GM23338 (cell line): Measurements from ENCODE around the gene RBM28. TPM values are rescaled to one million over a fixed set of nuclear protein-coding genes. Genes with fewer than 3 reads are reported as not detected.

Experiments
- ATAC-seq: fragments of 200-7000 bp; cut with Tn5 transposase; 3 replicates; pipeline ENCODE4 v1.9.1; 2020
- DNase-seq: peaks from one replicate; pipeline ENCODE4 v3.0.0-alpha.2; 2015; ENCODE audit warnings: low spot score
- H2AFZ ChIP-seq: fragments of 200-600 bp; sonication (generic); 2 replicates; pipeline ENCODE4 v1.8.0; 2016; ENCODE audit warnings: antibody characterized with exemption, mild to moderate bottlenecking, moderate library complexity
- H3F3A ChIP-seq: fragments of 200-600 bp; sonication (generic); replicated peaks from 2 replicates; pipeline ENCODE4 v1.8.0; 2017; ENCODE audit warnings: antibody characterized with exemption, mixed run types, low read depth
- H3K27ac ChIP-seq: fragments of 200-600 bp; sonication (generic); 2 replicates; pipeline ENCODE4 v1.6.1; 2016; ENCODE audit warnings: low read depth
- H3K27me3 ChIP-seq: fragments of 200-600 bp; sonication (generic); 2 replicates; pipeline ENCODE4 v1.8.0; 2016; ENCODE audit warnings: mild to moderate bottlenecking, mixed run types, moderate library complexity; ENCODE audit not compliant: insufficient read depth
- H3K36me3 ChIP-seq: fragments of 200-600 bp; sonication (generic); 2 replicates; pipeline ENCODE4 v1.8.0; 2016; ENCODE audit warnings: mild to moderate bottlenecking; ENCODE audit not compliant: insufficient read depth
- H3K4me1 ChIP-seq: fragments of 200-600 bp; sonication (generic); 2 replicates; pipeline ENCODE4 v1.8.0; 2016; ENCODE audit warnings: mild to moderate bottlenecking, moderate library complexity; ENCODE audit not compliant: insufficient read depth
- H3K4me2 ChIP-seq: fragments of 200-600 bp; sonication (generic); 2 replicates; pipeline ENCODE4 v1.7.1; 2017; ENCODE audit warnings: mixed run types
- H3K4me3 ChIP-seq: fragments of 200-600 bp; sonication (generic); 2 replicates; pipeline ENCODE4 v1.6.1; 2016; ENCODE audit warnings: mixed run types
- H3K79me2 ChIP-seq: fragments of 200-600 bp; sonication (generic); replicated peaks from 2 replicates; pipeline ENCODE4 v1.8.0; 2017; ENCODE audit warnings: mild to moderate bottlenecking; ENCODE audit not compliant: insufficient read depth
- H3K9me2 ChIP-seq: fragments of 200-600 bp; sonication (generic); 2 replicates; pipeline ENCODE4 v1.8.0; 2017; ENCODE audit not compliant: insufficient read depth
- H4K20me1 ChIP-seq: fragments of 200-600 bp; sonication (generic); replicated peaks from 2 replicates; pipeline ENCODE4 v1.8.0; 2017; ENCODE audit warnings: mild to moderate bottlenecking; ENCODE audit not compliant: insufficient read depth
- H3K27ac Mint-ChIP-seq: 2 replicates; pipeline ENCODE4 v1.8.0; 2020; ENCODE audit warnings: inconsistent platforms, mild to moderate bottlenecking, moderate library complexity, mixed read lengths
- H3K27me3 Mint-ChIP-seq: 3 replicates; pipeline ENCODE4 v1.8.0; 2022; ENCODE audit warnings: low read depth, mild to moderate bottlenecking, moderate library complexity, mixed read lengths, inconsistent platforms; ENCODE audit not compliant: insufficient read depth, poor library complexity
- H3K36me3 Mint-ChIP-seq: 3 replicates; pipeline ENCODE4 v1.8.0; 2021; ENCODE audit warnings: low read depth, mild to moderate bottlenecking, inconsistent platforms, moderate library complexity, mixed read lengths
- H3K4me1 Mint-ChIP-seq: 3 replicates; pipeline ENCODE4 v1.8.0; 2020; ENCODE audit warnings: mild to moderate bottlenecking, inconsistent platforms, mixed read lengths
- H3K4me3 Mint-ChIP-seq: 3 replicates; pipeline ENCODE4 v1.8.0; 2021; ENCODE audit warnings: moderate library complexity, mild to moderate bottlenecking, inconsistent platforms, mixed read lengths
- H3K9me3 Mint-ChIP-seq: 3 replicates; pipeline ENCODE4 v1.8.0; 2020; ENCODE audit warnings: moderate library complexity, mild to moderate bottlenecking, inconsistent platforms, mixed read lengths
- CTCF ChIP-seq, 2 experiments: fragments of 200-600 bp in 1 of 2; sonication (generic) in 1 of 2; conservative IDR thresholded peaks; 2 replicates each; pipeline versions ENCODE4 v1.5.1 to v1.6.1; 2016 to 2017; ENCODE audit warnings: antibody characterized with exemption in 2 of 2, low read depth in 2 of 2, mild to moderate bottlenecking in 2 of 2, moderate library complexity in 1 of 2
- ETS1 ChIP-seq: IDR thresholded peaks from 2 replicates; pipeline ENCODE4 v1.6.1; 2016; ENCODE audit warnings: antibody characterized with exemption
- EZH2 ChIP-seq: fragments of 200-600 bp; sonication (generic); IDR thresholded peaks from one replicate; pipeline ENCODE4 v1.8.0; 2017; ENCODE audit warnings: antibody characterized with exemption, mild to moderate bottlenecking, low read depth; ENCODE audit not compliant: unreplicated experiment
- JUNB ChIP-seq: IDR thresholded peaks from one replicate; pipeline ENCODE4 v1.6.1; 2016; ENCODE audit warnings: antibody characterized with exemption; ENCODE audit not compliant: unreplicated experiment
- NANOG ChIP-seq: IDR thresholded peaks from 2 replicates; pipeline ENCODE4 v1.6.1; 2016; ENCODE audit warnings: antibody characterized with exemption, borderline replicate concordance
- ZNF331 ChIP-seq: fragments of 250-450 bp; sonication (Bioruptor Pico); IDR thresholded peaks from 2 replicates; pipeline ENCODE4 v1.5.0; 2020; ENCODE audit warnings: low read depth, mild to moderate bottlenecking, moderate library complexity
- ZNF462 ChIP-seq: fragments of 250-450 bp; sonication (Bioruptor Pico); IDR thresholded peaks from 2 replicates; pipeline ENCODE4 v1.5.0; 2020; ENCODE audit warnings: mild to moderate bottlenecking, moderate library complexity
- polyA plus RNA-seq: library from polyadenylated mRNA; unstranded; fragments of >200 nt; fragmentation: Nextera tagmentation; extraction: Ambion mirVana; gene quantifications from 2 replicates; pipeline ENCODE4 v1.2.1, GENCODE V29; 2016
- total RNA-seq: library from RNA; depleted of rRNA; stranded (reverse); fragments of >200 nt; shearing (Covaris generic); gene quantifications from 2 replicates; pipeline ENCODE4 v1.2.3, GENCODE V29; 2014

RBM28 gene
- total and polyA plus RNA-seq, 2 experiments from 2014 or later, result 24.3 to 87.5 TPM

- TF ChIP-seq EZH2 (no peak), NANOG (no peak)
Observed at GRCh38 chr7:128260069-128260795, 83.5 kb downstream of the RBM28 start (continued).

GRCh38 chr7:128259131-128260061, 84.3 kb downstream of the RBM28 start:
- H2AFZ ChIP-seq, result peak overlapping the region; percentile 66; the same call in 1 of the 2 replicates
- peak; percentile 52 for ATAC-seq
- no peaks in the 10 kb centered on the region for H3F3A ChIP-seq
- no peaks in the 10 kb centered on the region for H4K20me1 ChIP-seq
- TF ChIP-seq CTCF (conservative IDR thresholded peaks at IDR 0.05; ENCODE audit: low read depth in 2 of 2) (no peak), ZNF331 (CRISPR knock-in tag) (no peak), ETS1 (no peak), ZNF462 (CRISPR knock-in tag) (no peak), JUNB (no peak)
- Mint-ChIP-seq H3K27me3 (peaks cover 24% of the 10 kb centered on the region), H3K4me3 (peak overlapping the region; percentile 3; the same call in 1 of the 3 replicates), H3K4me1 (peaks cover 30% of the 10 kb centered on the region), H3K36me3 (no peaks in the 10 kb centered on the region), H3K27ac (0 out of 2 replicates have a peak overlapping the region, but pooled peaks have one; percentile 10), H3K9me3 (no peaks in the 10 kb centered on the region)
- H3K27me3 ChIP-seq, result no peaks in the 10 kb centered on the region
- peaks cover 1% of the 10 kb centered on the region; the same call in 1 of the 2 replicates for H3K9me2 ChIP-seq
- no peak overlapping the region for H3K4me3 ChIP-seq
- peak overlapping the region; percentile 64 for H3K4me2 ChIP-seq
- no peaks in the 10 kb centered on the region for H3K36me3 ChIP-seq
- peaks cover 16% of the 10 kb centered on the region for H3K4me1 ChIP-seq
- DNase-seq, result no peak
- H3K79me2 ChIP-seq, result no peaks in the 10 kb centered on the region
- H3K27ac ChIP-seq, result no peak overlapping the region
